Stimulated activated CD4-positive, alpha-beta T cell treated with anti-CD3 and anti-CD28 coated beads, Interleukin-4, amount 100 ng/mL, for 1 hour (primary cell): Measurements from ENCODE around the gene F3.
"Not testable (repeated sequence)": the region's sequence is repeated elsewhere in the genome, so short reads cannot be mapped to it uniquely, and the experiment has no call there.

Source experiments
- DNase-seq: peaks from one replicate; pipeline ENCODE4 v3.0.0-alpha.2; 2020

F3 gene

DNA sequence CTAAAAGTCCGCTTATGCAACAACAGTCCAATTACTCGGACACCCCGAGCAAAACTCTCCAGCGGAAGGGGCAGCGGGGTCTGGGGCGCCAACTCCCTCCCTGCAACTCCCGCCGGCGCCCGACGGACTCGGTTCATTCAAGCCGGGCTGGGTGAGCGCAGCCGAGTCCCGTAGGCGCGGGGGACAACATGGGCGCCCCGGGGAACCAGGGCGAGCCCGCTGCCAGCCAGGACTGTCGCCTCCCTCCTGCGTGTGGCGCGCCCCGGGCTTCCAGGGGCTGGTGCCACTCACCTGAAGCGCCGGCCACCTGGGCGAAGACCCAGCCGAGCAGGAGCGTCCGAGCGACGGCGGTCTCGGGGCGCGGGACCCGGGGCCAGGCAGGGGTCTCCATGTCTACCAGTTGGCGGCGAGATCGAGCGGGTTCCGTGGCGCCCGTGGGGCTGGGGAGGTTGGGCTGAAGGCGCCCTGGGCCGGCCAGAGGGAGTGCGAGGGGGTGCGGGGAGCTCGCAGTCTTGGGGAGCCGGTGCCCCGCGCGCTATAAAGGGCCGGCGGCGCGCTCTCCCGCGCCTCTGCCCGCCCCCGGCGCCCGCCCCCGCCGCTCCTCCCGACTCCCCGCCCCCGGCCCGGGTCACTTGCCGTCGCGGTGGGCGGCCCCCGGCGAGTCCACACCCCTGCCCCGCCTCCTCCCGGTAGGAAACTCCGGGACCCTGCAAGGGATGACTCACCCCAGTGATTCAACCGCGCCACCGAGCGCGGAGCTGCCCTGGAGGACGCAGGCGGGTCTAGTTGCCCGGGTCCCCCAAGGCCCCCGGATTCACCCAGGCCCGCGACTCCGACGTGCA lies at the start of gene F3:
Gene F3, minus strand, starts transcription at position 514 of the 842 bp plus-strand sequence. Its CDS starts 123 bp downstream, at position 391.
- DNase-seq, result peak; percentile 81

DNA sequence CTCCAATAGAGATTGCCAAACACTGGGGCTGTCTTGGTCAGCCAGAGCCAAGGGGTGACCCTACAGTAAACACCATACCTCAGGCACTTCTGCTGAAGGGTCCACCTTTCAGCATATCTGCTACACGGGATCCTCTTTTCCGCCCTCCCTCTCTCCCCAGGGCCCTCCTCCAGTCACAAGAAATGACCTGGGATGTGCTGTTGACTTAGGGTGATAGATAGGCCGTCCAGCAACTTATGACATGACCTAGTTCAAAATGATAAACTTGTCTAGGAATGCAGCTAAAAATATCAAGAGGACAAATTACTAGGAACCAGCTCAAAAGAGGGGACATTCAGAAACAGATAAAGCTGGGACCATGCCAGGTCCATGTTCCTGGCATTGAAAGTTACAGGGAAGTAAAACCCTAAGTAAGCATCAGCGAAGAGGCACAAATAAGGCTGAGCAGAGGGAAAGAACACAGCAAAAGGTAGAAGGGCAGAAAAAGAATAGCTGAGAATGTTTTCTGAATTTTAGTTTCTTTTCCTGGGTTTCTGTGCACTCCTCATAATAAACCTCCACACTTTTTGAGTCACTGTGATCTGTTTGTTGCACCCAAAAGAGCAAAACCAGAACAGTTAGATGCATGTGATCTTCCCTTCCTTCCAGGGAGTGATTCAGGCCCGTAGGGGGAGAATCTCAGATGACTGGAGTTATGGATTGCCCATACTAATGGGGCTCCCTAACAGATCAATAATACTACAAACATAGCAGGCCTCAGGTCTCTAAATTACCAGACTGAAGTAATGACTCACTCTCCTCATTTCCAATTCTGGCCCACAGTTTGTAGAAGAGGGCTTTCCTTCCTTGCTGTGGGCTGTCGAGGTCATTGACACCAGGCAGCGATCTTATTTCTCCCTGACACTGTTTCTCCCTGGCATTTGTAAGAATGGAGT lies 48.9 kb upstream of the F3 start:
- no peak for DNase-seq

DNA sequence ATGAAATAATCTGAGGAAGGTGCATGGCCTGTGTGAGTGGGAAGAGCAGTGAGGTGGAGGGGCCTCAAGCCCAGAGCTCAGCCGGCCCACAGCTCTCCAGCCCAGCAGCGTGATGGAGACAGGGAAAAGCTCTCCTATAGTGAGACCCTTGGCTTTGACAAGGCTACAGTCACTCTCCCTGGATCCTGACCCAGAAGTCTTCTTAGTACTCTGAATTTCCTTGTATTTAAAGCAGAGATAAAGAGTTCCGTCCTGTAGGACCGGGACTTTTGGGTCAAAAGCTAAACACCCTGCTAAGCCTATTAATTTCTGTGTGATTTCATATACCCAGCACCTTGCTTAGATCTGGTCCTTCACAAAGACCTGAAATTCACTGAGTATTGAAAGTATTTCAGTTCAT lies 48.2 kb upstream of the F3 start:
- no peak for DNase-seq

DNA sequence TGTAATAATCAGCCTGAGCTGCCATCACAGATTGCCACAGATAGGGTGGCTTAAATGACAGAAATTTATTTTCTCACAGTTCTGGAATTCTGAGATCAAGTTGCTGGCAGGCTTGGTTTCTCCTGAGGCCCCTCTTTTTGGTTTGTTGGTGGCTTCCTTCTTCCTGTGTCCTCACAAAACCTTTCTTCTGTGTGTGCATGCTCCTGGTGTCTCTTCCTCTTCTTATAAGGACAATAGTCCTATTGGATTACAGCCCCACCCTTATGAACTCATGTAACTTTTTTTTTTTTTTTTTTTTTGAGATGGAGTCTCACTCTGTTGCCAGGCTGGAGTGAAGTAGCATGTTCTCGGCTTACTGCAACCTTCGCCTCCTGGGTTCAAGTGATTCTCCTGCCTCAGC lies 41.0 kb upstream of the F3 start:
- no peak for DNase-seq

DNA sequence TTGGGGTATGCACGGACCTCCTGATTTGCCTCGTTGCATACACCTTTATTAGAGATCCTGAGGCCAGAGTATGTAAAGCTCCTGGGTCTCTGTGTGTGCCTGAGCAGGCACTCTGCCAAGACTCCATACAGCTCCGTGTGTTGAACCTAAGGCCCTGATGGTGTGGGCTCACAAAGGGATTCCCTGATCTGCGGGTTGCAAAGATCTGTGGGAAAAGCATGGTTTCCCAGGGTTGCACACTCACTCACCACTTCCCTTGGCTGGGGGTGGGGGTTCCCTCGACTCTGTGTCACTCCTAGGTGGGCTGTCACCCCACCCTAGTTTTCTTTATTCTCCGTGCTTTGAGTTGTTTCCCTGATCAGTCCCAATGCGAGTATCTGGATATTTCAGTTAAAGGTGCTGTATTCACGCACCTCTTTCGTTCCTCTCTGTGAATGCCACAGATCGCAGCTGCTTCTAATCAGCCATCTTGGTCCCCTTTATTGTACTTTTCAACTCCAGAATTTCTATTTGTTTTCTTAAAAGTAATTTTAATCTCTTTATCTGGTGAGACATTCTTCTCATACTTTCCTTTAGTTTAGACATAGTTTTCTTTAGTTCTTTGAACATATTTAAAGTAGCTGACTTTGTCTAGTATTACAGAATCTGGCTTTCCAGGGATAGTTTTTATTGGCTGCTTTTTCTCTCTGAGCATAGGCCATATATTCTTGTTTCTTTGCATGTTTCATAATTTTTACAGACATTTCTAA lies 39.0 kb upstream of the F3 start:
- no peak for DNase-seq

DNA sequence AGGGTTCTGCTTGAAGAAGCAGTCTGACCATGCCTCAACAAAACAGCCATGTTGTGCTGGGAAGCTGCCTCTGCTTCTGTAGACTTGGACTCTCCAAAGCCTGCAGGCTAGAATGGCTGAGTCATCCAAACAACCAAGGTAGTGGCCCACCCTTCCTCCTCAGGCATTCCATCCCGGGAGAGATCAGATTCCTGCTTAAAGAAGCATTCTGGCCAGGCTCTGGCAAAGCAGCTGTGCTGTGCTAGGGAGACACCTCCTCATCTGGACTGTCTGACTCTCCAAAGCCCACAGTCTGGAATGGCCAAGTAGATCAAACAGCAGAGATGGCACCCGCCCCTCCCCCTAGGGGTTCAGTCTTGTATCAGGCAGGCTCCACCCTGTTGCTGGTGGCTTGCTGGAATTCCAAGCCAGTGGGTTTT lies 38.3 kb upstream of the F3 start:
- DNase-seq, result no peak

DNA sequence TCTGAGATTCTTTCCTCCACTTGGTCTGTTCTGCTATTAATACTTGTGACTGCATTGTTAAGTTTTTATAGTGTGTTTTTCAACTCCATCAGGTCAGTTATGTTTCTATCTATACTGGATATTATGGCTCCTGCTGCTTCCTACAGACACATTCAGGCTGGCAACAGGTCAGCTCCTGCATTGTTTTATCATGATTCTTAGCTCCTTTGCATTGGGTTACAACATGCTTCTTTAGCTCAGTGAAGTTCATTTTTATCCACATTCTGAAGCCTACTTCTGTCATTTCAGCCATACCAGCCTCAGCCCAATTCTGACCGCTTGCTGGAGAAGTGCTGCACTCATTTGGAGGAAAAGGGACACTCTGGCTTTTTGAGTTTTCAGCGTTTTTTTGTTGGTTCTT lies 37.3 kb upstream of the F3 start:
- no peak for DNase-seq

DNA sequence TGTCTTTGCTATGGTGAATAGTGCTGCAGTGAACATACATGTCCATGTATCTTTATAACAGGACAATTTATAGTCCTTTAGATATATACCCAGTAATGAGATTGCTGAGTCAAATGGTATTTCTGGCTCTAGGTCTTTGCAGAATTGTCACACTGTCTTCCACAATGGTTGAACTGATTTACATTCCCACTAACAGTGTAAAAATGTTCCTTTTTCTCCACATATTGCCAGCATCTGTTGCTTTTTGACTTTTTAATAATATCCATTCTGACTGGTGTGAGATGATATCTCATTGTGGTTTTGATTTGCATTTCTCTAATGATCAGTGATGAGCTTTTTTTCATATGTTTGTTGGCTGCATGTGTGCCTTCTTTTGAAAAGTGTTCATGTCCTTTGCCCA lies 32.4 kb upstream of the F3 start:
- not testable (repeated sequence) for DNase-seq

DNA sequence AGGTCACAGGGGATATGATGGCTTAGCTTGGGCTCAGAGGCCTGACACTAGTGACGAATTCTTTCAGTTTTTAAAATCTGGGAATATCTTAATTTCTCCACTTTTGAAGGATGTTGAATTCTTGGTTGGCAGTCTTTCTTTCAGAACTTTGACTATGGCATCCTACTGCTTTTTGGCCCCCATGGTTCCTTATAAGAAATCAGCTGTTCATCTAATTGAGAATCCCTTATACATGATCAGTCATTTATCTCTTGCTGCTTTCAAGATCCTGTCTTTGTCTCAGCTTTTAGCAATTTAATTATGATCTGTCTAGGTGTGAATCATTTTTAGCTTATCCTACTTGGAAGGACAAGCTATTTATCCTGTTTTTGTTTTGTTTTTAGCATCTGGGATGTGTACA lies 31.2 kb upstream of the F3 start:
- DNase-seq, result no peak

DNA sequence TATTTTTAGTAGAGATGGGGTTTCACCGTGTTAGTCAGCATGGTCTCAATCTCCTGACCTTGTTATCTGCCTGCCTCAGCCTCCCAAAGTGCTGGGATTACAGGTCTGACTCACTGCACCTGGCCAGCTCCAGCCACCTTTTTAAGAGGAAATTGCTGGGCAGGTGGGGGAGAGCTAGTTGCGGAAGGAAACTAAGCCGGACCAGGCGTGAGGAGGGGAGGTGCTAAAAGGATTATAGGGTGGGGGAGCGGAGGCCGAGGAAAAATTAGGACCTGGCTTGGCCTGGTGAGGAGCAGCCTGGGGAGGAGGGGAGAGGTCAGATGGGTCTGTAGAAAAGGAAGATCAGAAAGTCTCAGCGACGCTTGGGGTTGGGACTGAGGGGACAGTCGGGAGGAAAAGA lies 29.4 kb upstream of the F3 start:
- not testable (repeated sequence) for DNase-seq

DNA sequence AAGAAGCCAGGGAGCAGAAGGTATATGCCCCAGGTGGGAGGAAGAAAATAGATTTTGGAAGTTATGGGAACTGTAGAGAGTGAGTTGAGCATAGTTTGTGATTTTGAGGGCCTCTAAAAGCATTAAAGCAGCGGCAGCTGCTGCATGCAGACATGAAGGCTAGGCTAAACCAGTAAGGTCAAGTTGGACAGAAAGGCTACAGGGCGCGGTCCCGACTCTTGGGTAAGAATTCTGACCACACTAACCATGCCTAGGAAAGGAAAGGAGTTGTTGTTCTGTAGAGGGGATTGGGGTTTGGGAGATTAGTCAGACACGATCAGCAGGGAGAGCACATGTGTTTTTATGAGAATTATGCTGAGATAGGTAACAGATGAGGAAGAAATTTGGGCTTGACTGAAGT lies 27.2 kb upstream of the F3 start:
- not testable (repeated sequence) for DNase-seq

DNA sequence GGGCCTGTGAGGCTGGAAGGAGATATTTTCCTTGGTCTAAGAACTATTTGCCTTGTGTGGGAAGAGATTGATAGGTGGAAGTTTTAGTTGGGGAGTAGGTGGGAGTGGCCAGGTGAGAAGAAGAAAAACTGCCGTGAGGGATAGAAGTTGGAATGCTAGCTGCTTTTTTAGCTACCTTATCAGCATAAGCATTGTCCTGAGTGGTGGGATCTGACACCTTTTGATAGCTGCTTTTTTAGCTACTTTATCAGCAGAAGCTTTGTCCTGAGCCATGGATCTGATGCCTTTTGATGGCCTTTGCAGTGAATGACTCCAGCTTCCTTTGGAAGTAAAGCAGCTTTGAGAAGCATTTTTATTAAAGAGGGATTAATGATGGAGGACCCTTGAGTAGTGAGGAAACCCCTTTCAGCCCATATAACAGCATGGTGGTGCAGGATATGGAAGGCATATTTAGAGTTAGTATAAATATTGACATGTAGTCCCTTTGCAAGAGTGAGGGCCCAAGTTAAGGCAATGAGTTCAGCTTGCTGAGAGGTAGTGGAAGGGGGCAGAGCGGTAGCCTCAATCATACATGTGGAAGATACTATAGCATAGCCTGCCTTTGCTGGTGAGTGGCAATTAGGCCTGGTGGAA lies 26.5 kb upstream of the F3 start:
- DNase-seq, result not testable (repeated sequence)

DNA sequence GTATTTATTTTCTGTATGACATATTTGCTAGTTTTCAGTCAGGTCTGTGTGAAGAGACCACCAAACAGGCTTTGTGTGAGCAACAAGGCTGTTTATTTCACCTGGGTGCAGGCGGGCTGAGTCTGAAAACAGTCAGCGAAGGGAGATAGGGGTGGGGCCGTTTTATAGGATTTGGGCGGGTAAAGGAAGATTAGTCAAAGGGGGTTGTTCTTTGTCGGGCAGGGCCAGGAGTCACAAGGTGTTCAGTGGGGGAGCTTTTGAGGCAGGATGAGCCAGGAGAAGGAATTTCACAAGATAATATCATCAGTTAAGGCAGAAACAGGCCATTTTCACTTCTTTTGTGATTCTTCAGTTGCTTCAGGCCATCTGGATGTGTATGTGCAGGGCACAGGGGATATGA lies 24.9 kb upstream of the F3 start:
- not testable (repeated sequence) for DNase-seq

DNA sequence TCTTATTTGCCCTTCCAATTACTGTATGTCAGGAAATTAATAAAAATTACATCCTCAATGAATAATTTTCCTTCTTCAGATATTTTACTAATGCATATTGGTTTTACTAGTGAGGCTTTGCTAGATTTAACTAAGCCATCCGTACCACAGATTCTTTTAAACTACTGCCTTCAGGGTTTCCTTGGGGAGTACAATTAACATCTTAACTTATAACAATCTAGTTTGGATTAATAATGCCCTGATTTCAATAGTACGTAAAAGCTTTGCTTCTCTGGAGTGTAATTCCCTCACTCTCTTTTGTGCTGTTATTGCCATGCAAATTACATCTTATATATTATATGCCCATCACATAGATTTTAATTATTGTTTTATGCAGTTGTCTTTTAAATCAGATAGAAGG lies 24.3 kb upstream of the F3 start:
- DNase-seq, result no peak

DNA sequence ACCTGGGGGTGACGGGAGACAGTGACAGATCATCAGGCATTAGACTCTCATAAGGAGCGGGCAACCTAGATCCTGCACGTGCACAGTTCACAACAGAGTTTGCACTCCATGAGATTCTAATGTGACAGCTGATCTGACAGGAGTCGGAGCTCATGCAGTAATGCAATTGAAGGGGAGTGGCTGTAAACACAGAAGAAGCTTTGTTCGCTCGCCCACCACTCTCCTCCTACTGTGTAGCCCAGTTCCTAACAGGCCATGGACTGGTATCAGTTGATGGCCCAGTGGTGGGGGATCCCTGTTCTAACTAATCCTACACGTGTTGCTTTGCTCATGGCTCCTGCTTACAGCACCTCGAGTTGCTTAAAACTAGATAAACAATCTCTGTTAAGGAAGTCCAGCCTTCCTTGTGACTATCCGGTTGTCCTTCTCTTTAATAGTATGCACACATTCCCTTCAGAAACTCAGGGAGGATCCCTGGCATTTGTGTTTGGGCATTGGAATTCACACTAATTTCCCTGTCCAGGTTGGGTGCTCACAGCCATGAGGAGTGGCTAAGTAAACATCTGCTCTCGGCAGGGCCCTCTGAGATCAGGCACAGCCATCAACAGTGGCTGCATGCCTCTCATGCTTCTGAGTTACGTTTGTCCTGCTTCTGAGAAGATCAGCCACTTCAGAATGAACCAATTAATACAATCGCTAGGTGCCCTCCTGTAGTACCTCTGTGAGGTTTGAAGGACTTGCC lies 21.1 kb upstream of the F3 start:
- no peak for DNase-seq

DNA sequence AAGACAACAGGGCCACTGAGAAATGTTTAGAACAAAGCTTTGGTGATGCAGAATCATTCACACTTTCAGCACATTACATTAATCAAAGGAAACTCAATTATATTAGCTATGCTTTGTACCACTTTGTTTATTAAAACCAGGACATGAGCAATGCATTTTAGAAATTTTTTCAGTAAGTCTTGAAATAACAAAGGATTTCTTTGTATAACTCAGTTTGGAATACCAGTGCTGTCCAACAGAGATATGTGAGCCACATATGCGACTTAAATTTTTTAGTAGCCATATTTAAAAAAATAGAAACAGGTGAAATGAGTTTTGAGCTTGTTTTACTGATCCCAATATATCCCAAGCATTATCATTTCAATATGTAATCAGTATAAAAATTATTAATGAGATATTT lies 18.8 kb upstream of the F3 start:
- DNase-seq, result no peak

DNA sequence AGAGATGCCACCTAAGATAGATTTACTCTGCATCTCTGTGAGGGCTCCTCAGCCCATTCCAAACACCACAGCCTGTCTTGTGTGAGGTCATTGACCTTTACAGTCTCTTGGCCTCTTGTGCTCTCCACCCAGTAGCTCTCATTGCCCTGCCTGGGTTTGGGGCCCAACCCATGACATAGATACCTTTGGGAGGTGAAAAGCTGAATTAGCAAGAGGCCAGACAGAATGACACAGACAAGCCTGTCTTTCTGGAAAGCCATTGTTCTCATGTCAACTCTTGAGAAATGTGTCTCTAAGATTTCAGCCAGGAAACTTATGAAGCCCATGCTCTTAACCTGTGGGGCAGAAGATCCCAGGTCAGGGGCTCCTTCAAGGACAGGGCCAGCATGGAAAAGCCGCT lies 18.4 kb upstream of the F3 start:
- DNase-seq, result no peak

DNA sequence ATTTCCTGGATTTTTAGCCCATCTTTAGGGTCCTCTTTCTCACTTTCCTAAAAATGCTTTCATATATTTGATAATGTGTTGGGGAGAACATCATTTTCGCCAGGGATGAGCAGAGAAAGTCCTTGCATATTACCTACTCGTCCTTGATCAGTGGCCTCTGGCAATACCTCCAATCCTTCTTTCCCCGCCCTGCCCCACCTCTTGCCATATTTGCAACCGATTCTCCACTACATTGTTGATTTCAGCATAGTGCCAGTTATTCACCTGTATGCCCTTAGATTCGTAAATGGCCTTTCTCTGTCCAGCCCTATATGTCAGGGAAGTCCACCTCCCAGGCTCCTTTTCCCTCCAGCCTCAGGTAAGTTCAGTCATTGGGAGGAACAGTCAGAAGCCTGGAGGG lies 13.5 kb upstream of the F3 start:
- DNase-seq, result no peak

DNA sequence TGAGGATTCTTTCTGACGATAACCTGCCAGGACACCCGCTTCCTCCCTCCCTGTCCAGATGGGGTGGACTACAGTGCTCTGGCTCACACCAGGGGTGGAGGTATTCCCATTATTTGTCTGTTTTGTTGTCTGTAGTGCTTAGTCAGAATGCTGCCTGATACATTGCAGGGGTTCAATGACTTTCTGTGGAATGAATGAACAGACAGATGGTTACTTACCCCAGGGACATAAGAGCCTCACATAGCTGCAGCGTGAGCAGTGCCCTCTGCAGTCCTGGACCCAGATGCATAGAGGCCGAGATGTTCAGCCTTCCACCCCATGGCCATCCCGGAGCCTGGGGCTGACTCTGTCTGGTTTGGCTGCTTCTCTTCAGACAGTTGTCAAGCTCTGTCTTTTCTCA lies 13.0 kb upstream of the F3 start:
- no peak for DNase-seq

DNA sequence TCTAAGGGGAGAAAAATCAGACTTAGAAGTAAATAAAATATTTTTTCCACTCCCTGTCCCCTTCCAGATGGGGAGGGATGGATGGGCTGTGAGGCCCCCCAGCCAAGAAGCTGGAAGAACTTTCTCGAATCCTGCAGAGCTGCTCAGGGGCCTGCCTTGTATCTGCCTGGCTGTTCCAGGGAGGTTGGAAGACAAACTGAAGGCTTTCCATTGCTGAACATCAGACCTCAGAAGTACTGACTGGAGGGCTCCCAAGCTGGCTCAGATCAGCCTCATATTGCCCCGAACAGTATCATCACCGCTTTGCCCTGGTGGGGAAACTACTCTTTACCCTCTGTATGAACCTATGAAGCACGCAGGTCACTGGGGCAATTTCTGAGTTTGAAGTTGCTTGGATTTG lies 12.4 kb upstream of the F3 start:
- DNase-seq, result no peak

DNA sequence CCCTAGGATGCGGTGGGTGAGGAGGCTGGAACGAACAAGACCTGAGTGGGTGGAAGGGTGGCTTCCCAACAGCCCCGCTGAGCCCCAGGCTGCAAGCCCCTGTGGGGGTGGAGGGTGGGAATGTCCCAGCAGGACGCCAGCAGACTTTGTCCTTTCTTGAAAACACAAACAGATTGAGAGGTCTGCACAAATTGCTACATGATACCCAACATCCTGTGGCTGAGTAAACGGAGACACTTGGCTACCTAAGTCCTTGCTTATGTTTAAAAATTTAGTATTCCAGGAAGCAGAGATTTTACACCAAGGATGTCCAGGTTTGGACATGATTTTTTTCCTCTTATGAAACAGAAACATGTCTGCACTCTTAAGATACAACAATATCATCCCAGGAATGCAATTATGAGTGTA lies 11.8 kb upstream of the F3 start:
- no peak for DNase-seq

DNA sequence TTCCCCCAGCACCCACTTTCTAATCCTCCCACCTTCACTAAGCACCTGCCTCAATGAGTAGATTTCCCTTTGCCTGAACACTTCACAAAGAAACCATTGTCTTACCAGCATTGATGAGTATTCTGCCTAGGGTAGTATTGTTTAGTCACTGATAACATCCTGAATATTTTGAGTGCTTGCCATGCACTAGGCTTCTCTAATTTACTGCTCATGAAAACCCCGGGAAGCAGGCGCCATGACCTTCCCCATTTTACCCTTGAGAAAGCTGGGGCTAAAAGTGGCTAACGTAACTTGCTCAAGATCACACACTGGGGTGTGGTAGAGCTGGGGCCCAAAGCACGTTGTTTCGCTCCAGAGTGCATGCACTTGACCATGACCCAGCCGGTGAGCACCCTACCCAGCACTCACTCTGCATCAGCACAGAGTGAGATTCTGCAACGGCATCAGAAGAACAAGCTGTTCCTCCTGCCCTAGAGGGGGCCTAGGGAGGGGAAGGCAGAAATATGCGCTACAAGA lies 10.6 kb upstream of the F3 start:
- DNase-seq, result no peak
